PC-9 (cell line): ENCODE data around the gene PIP5K1B.

ENCODE experiments used
- EZH2 ChIP-seq: fragments of 200-600 bp; sonication (generic); IDR thresholded peaks from 2 replicates; pipeline ENCODE4 v1.8.0; 2017; ENCODE audit warnings: antibody characterized with exemption, low read depth
- TF ChIP-seq, protein P1 (sequence below): fragments of 200-600 bp; sonication (generic); conservative IDR thresholded peaks from 2 replicates; pipeline ENCODE4 v1.6.1; 2017; ENCODE audit warnings: mixed run types, antibody characterized with exemption, mild to moderate bottlenecking, moderate library complexity

- TF ChIP-seq, protein P1, sequence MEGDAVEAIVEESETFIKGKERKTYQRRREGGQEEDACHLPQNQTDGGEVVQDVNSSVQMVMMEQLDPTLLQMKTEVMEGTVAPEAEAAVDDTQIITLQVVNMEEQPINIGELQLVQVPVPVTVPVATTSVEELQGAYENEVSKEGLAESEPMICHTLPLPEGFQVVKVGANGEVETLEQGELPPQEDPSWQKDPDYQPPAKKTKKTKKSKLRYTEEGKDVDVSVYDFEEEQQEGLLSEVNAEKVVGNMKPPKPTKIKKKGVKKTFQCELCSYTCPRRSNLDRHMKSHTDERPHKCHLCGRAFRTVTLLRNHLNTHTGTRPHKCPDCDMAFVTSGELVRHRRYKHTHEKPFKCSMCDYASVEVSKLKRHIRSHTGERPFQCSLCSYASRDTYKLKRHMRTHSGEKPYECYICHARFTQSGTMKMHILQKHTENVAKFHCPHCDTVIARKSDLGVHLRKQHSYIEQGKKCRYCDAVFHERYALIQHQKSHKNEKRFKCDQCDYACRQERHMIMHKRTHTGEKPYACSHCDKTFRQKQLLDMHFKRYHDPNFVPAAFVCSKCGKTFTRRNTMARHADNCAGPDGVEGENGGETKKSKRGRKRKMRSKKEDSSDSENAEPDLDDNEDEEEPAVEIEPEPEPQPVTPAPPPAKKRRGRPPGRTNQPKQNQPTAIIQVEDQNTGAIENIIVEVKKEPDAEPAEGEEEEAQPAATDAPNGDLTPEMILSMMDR, result no peak
- TF ChIP-seq EZH2, result no peak
Observed at GRCh38 chr9:68777070-68777763, 72.2 kb downstream of the PIP5K1B start.
